Nephron (organoid): Measurements from ENCODE around the gene NUP85.
A peak's percentile ranks its signal among the peaks of the same experiment; 100 is the strongest.

ENCODE experiments used
- H3K27ac Mint-ChIP-seq, 3 experiments: 2 replicates each; pipeline ENCODE4 v1.8.0; 2020; ENCODE audit warnings: mixed read lengths in 3 of 3, mild to moderate bottlenecking in 2 of 3, moderate library complexity in 1 of 3
- H3K27me3 Mint-ChIP-seq: 2 replicates; pipeline ENCODE4 v1.8.0; 2021; ENCODE audit warnings: low read depth, mild to moderate bottlenecking, moderate library complexity, mixed read lengths
- H3K36me3 Mint-ChIP-seq: 2 replicates; pipeline ENCODE4 v1.8.0; 2020; ENCODE audit warnings: low read depth, mixed read lengths
- H3K4me1 Mint-ChIP-seq: 2 replicates; pipeline ENCODE4 v1.8.0; 2020; ENCODE audit warnings: mixed read lengths
- H3K4me3 Mint-ChIP-seq, 3 experiments: 2 replicates each; pipeline ENCODE4 v1.8.0; 2020; ENCODE audit warnings: mild to moderate bottlenecking in 3 of 3, mixed read lengths in 3 of 3, moderate library complexity in 2 of 3
- H3K9me3 Mint-ChIP-seq: 2 replicates; pipeline ENCODE4 v1.8.0; 2020; ENCODE audit warnings: mixed read lengths
- CTCF ChIP-seq, 3 experiments: fragments of 200-600 bp; sonication (generic); IDR thresholded peaks; one replicate each; pipeline ENCODE4 v1.5.0; 2021; ENCODE audit warnings: antibody characterized with exemption in 3 of 3; ENCODE audit not compliant: unreplicated experiment in 3 of 3

Gene NUP85

GRCh38 chr17:75208161-75208560 lies 2.7 kb downstream of the NUP85 start:
- H3K27me3 Mint-ChIP-seq, result no peaks in the 10 kb centered on the region
- peaks cover 9% of the 10 kb centered on the region for H3K4me1 Mint-ChIP-seq
- peak overlapping the region; percentile 68 to 82 (median 80) for H3K4me3 Mint-ChIP-seq
- no peak for TF ChIP-seq CTCF (IDR thresholded peaks at IDR 0.05; ENCODE audit: unreplicated experiment in 3 of 3)
- H3K9me3 Mint-ChIP-seq, result no peaks in the 10 kb centered on the region
- peaks cover 22% of the 10 kb centered on the region for H3K36me3 Mint-ChIP-seq
- H3K27ac Mint-ChIP-seq, result peak overlapping the region in 1 of 3 experiments; percentile 43

GRCh38 chr17:75209061-75209460 lies 3.6 kb downstream of the NUP85 start:
- Mint-ChIP-seq H3K27ac (no peak overlapping the region), H3K4me3 (peak overlapping the region; percentile 55 to 67 (median 63)), H3K9me3 (no peaks in the 10 kb centered on the region), H3K27me3 (no peaks in the 10 kb centered on the region), H3K36me3 (peaks cover 25% of the 10 kb centered on the region), H3K4me1 (peaks cover 9% of the 10 kb centered on the region)
- no peak for TF ChIP-seq CTCF (IDR thresholded peaks at IDR 0.05; ENCODE audit: unreplicated experiment in 3 of 3)

GRCh38 chr17:75218131-75218530 lies 12.7 kb downstream of the NUP85 start:
- Mint-ChIP-seq H3K27ac (no peak overlapping the region), H3K4me3 (no peak overlapping the region)

GRCh38 chr17:75219815-75220214 lies 14.3 kb downstream of the NUP85 start:
- Mint-ChIP-seq H3K27me3 (no peaks in the 10 kb centered on the region), H3K36me3 (peaks cover 62% of the 10 kb centered on the region), H3K4me1 (no peaks in the 10 kb centered on the region)

More at GRCh38 chr17:75218131-75218530, 12.7 kb downstream of the NUP85 start:
- Mint-ChIP-seq H3K36me3 (peaks cover 57% of the 10 kb centered on the region), H3K27me3 (no peaks in the 10 kb centered on the region), H3K9me3 (no peaks in the 10 kb centered on the region), H3K4me1 (no peaks in the 10 kb centered on the region)
- TF ChIP-seq CTCF (IDR thresholded peaks at IDR 0.05; ENCODE audit: unreplicated experiment in 3 of 3), result no peak

GRCh38 chr17:75225016-75225415 lies 19.5 kb downstream of the NUP85 start:
- no peak overlapping the region for H3K4me3 Mint-ChIP-seq
- H3K36me3 Mint-ChIP-seq, result peaks cover 63% of the 10 kb centered on the region
- no peaks in the 10 kb centered on the region for H3K9me3 Mint-ChIP-seq
- H3K4me1 Mint-ChIP-seq, result no peaks in the 10 kb centered on the region
- H3K27ac Mint-ChIP-seq, result no peak overlapping the region
- no peaks in the 10 kb centered on the region for H3K27me3 Mint-ChIP-seq
- TF ChIP-seq CTCF (IDR thresholded peaks at IDR 0.05; ENCODE audit: unreplicated experiment in 3 of 3), result no peak

More at GRCh38 chr17:75219815-75220214, 14.3 kb downstream of the NUP85 start:
- Mint-ChIP-seq H3K27ac (no peak overlapping the region), H3K4me3 (no peak overlapping the region), H3K9me3 (no peaks in the 10 kb centered on the region)
- no peak for TF ChIP-seq CTCF (IDR thresholded peaks at IDR 0.05; ENCODE audit: unreplicated experiment in 3 of 3)

GRCh38 chr17:75227729-75228128 lies 22.2 kb downstream of the NUP85 start:
- Mint-ChIP-seq H3K27me3 (no peaks in the 10 kb centered on the region), H3K9me3 (no peaks in the 10 kb centered on the region), H3K27ac (no peak overlapping the region), H3K4me3 (no peak overlapping the region), H3K36me3 (peaks cover 71% of the 10 kb centered on the region), H3K4me1 (no peaks in the 10 kb centered on the region)
- TF ChIP-seq CTCF (IDR thresholded peaks at IDR 0.05; ENCODE audit: unreplicated experiment in 3 of 3), result no peak
